IPS-15b (cell line): ENCODE measurements around the gene HBQ1.

ENCODE experiments used
- H3K27me3 ChIP-seq: one replicate; pipeline ENCODE4 v1.6.1; 2013; ENCODE audit warnings: low read length; ENCODE audit not compliant: control insufficient read depth, insufficient read depth
- H3K36me3 ChIP-seq: one replicate; pipeline ENCODE4 v1.6.1; 2013; ENCODE audit warnings: low read length; ENCODE audit not compliant: control insufficient read depth, insufficient read depth
- H3K4me1 ChIP-seq: one replicate; pipeline ENCODE4 v1.6.1; 2013; ENCODE audit warnings: mild to moderate bottlenecking, low read length; ENCODE audit not compliant: control insufficient read depth, insufficient read depth
- H3K4me3 ChIP-seq: one replicate; pipeline ENCODE4 v1.5.1; 2013; ENCODE audit warnings: low read depth, low read length
- H3K9ac ChIP-seq: one replicate; pipeline ENCODE4 v1.6.1; 2013; ENCODE audit warnings: low read depth, mild to moderate bottlenecking, low read length
- H3K9me3 ChIP-seq: one replicate; pipeline ENCODE4 v1.6.1; 2013; ENCODE audit warnings: mild to moderate bottlenecking, low read length; ENCODE audit not compliant: control insufficient read depth, insufficient read depth

HBQ1 gene

GRCh38 chr16:179211-180092, 807 bp upstream of the HBQ1 start:
- H3K36me3 ChIP-seq: peaks cover 2% of the 10 kb centered on the region
- H3K4me3 ChIP-seq: no peak overlapping the region
- H3K9ac ChIP-seq: no peak overlapping the region
- no peaks in the 10 kb centered on the region for H3K4me1 ChIP-seq
- H3K9me3 ChIP-seq: no peaks in the 10 kb centered on the region
- peaks cover 51% of the 10 kb centered on the region for H3K27me3 ChIP-seq

- peak overlapping the region; percentile 45 for H3K4me3 ChIP-seq
- H3K27me3 ChIP-seq: peaks cover 37% of the 10 kb centered on the region
- no peak overlapping the region for H3K9ac ChIP-seq
- H3K36me3 ChIP-seq: peaks cover 4% of the 10 kb centered on the region
- no peaks in the 10 kb centered on the region for H3K4me1 ChIP-seq
- H3K9me3 ChIP-seq: no peaks in the 10 kb centered on the region
Measured at GRCh38 chr16:180681-181564, 664 bp downstream of the HBQ1 start.

GRCh38 chr16:181565-182021, 1.3 kb downstream of the HBQ1 start:
- Histone ChIP-seq H3K4me3 (no peak overlapping the region), H3K4me1 (no peaks in the 10 kb centered on the region), H3K9me3 (no peaks in the 10 kb centered on the region), H3K9ac (no peak overlapping the region), H3K36me3 (peaks cover 4% of the 10 kb centered on the region), H3K27me3 (peaks cover 36% of the 10 kb centered on the region)

GRCh38 chr16:183005-183404, 2.7 kb downstream of the HBQ1 start:
- Histone ChIP-seq H3K4me3 (no peak overlapping the region), H3K27me3 (peaks cover 24% of the 10 kb centered on the region), H3K4me1 (no peaks in the 10 kb centered on the region), H3K36me3 (peaks cover 13% of the 10 kb centered on the region), H3K9ac (no peak overlapping the region), H3K9me3 (no peaks in the 10 kb centered on the region)

- peaks cover 35% of the 10 kb centered on the region for H3K36me3 ChIP-seq
- H3K4me1 ChIP-seq: no peaks in the 10 kb centered on the region
- H3K27me3 ChIP-seq: peaks cover 2% of the 10 kb centered on the region
- no peak overlapping the region for H3K9ac ChIP-seq
- no peak overlapping the region for H3K4me3 ChIP-seq
- H3K9me3 ChIP-seq: no peaks in the 10 kb centered on the region
Measured at GRCh38 chr16:185213-185612, 5.0 kb downstream of the HBQ1 start.

GRCh38 chr16:185691-186090, 5.4 kb downstream of the HBQ1 start:
- Histone ChIP-seq H3K9ac (no peak overlapping the region), H3K27me3 (peaks cover 2% of the 10 kb centered on the region), H3K9me3 (no peaks in the 10 kb centered on the region), H3K36me3 (peaks cover 38% of the 10 kb centered on the region), H3K4me1 (no peaks in the 10 kb centered on the region), H3K4me3 (no peak overlapping the region)

GRCh38 chr16:187330-187729, 7.1 kb downstream of the HBQ1 start:
- H3K36me3 ChIP-seq: peaks cover 54% of the 10 kb centered on the region
- no peaks in the 10 kb centered on the region for H3K4me1 ChIP-seq
- H3K9ac ChIP-seq: no peak overlapping the region
- H3K4me3 ChIP-seq: no peak overlapping the region
- H3K27me3 ChIP-seq: no peaks in the 10 kb centered on the region
- no peaks in the 10 kb centered on the region for H3K9me3 ChIP-seq

GRCh38 chr16:188674-189073, 8.4 kb downstream of the HBQ1 start:
- Histone ChIP-seq H3K9ac (no peak overlapping the region), H3K9me3 (no peaks in the 10 kb centered on the region), H3K36me3 (peaks cover 59% of the 10 kb centered on the region), H3K4me1 (no peaks in the 10 kb centered on the region), H3K4me3 (no peak overlapping the region), H3K27me3 (no peaks in the 10 kb centered on the region)

GRCh38 chr16:189604-190186, 9.4 kb downstream of the HBQ1 start:
- H3K4me1 ChIP-seq: no peaks in the 10 kb centered on the region
- no peak overlapping the region for H3K4me3 ChIP-seq
- H3K9me3 ChIP-seq: no peaks in the 10 kb centered on the region
- H3K9ac ChIP-seq: no peak overlapping the region
- H3K36me3 ChIP-seq: peaks cover 64% of the 10 kb centered on the region
- H3K27me3 ChIP-seq: no peaks in the 10 kb centered on the region

GRCh38 chr16:191831-192230, 11.6 kb downstream of the HBQ1 start:
- Histone ChIP-seq H3K27me3 (no peaks in the 10 kb centered on the region), H3K9ac (no peak overlapping the region), H3K9me3 (no peaks in the 10 kb centered on the region), H3K4me1 (no peaks in the 10 kb centered on the region), H3K4me3 (no peak overlapping the region), H3K36me3 (peaks cover 78% of the 10 kb centered on the region)

- Histone ChIP-seq H3K36me3 (peaks cover 76% of the 10 kb centered on the region), H3K4me1 (no peaks in the 10 kb centered on the region), H3K9ac (no peak overlapping the region), H3K27me3 (no peaks in the 10 kb centered on the region), H3K9me3 (no peaks in the 10 kb centered on the region), H3K4me3 (no peak overlapping the region)
Measured at GRCh38 chr16:192686-193085, 12.4 kb downstream of the HBQ1 start.
